Prostate gland (tissue), 2 donors: ENCODE measurements around the gene VPS37C. TPM values are rescaled to one million over a fixed set of nuclear protein-coding genes. Genes with fewer than 3 reads are reported as not detected.

Source experiments
- DNase-seq: peaks from one replicate; pipeline ENCODE4 v3.0.0-alpha.2; 2019; ENCODE audit warnings: low spot score
- H3K27ac ChIP-seq, 2 donors: fragments of 200-600 bp; sonication (generic); 2 replicates each; pipeline ENCODE4 v1.5.1; 2017 to 2019
- H3K27me3 ChIP-seq: fragments of 200-600 bp; sonication (generic); replicated peaks from 2 replicates; pipeline ENCODE4 v1.5.1; 2019; ENCODE audit not compliant: insufficient read depth
- H3K36me3 ChIP-seq, 2 donors: fragments of 200-600 bp; sonication (generic); 1 replicate in 1 of 2; 2 replicates in 1 of 2; pipeline versions ENCODE4 v1.5.1 to v1.8.1; 2017 to 2019
- H3K4me1 ChIP-seq: fragments of 200-600 bp; sonication (generic); replicated peaks from 2 replicates; pipeline ENCODE4 v1.5.1; 2019
- H3K4me3 ChIP-seq, 2 donors: fragments of 200-600 bp; sonication (generic); 2 replicates each; pipeline ENCODE4 v1.5.1; 2017 to 2019
- H3K9me3 ChIP-seq: fragments of 200-600 bp; sonication (generic); 2 replicates; pipeline ENCODE4 v1.5.1; 2017
- POLR2A ChIP-seq: fragments of 450-650 bp; IDR thresholded peaks from one replicate; pipeline ENCODE4 v1.6.1; 2016; ENCODE audit warnings: antibody characterized with exemption, mild to moderate bottlenecking
- POLR2AphosphoS5 ChIP-seq: sonication (generic); formaldehyde crosslinking; IDR thresholded peaks from one replicate; pipeline ENCODE4 v1.6.1; 2017; ENCODE audit warnings: antibody characterized with exemption
- WGBS: methylation state at CpG from one replicate; pipeline ENCODE4 v1.1.5; 2018; 5-methylcytosine and 5-hydroxymethylcytosine counted together
- intact Hi-C: fragments of 100-400 bp; cut with DNase I; formaldehyde crosslinking; loops from one replicate; pipeline ENCODE4 v1.14.2; 2022
- total RNA-seq, 2 donors: library from RNA; depleted of rRNA; stranded (reverse); fragments of >200 nt; gene quantifications; one replicate each; pipeline ENCODE4 v1.1.0, GENCODE V29; 2016
- TF ChIP-seq, protein P1 (sequence below), 4 experiments: fragments of 200-600 bp in 2 of 4; fragments of 450-650 bp in 2 of 4; sonication (generic) in 2 of 4; IDR thresholded peaks; 1 replicate in 3 of 4; 2 replicates in 1 of 4; pipeline ENCODE4 v1.5.1; 2016 to 2019; ENCODE audit warnings: antibody characterized with exemption in 4 of 4, mild to moderate bottlenecking in 2 of 4, moderate library complexity in 2 of 4

VPS37C gene
- total RNA-seq, 2 donors from 2014 or later, result 32.2 to 38.8 TPM

GRCh38 chr11:61112575-61112974 is 48.7 kb downstream of the VPS37C start:
- H3K4me1 ChIP-seq, result no peaks in the 10 kb centered on the region
- H3K36me3 ChIP-seq, result no peaks in the 10 kb centered on the region
- no peaks in the 10 kb centered on the region for H3K9me3 ChIP-seq
- intact Hi-C loops, result no loop called here
- no peak overlapping the region for H3K27ac ChIP-seq
- TF ChIP-seq POLR2A, result no peak
- TF ChIP-seq, protein P1, sequence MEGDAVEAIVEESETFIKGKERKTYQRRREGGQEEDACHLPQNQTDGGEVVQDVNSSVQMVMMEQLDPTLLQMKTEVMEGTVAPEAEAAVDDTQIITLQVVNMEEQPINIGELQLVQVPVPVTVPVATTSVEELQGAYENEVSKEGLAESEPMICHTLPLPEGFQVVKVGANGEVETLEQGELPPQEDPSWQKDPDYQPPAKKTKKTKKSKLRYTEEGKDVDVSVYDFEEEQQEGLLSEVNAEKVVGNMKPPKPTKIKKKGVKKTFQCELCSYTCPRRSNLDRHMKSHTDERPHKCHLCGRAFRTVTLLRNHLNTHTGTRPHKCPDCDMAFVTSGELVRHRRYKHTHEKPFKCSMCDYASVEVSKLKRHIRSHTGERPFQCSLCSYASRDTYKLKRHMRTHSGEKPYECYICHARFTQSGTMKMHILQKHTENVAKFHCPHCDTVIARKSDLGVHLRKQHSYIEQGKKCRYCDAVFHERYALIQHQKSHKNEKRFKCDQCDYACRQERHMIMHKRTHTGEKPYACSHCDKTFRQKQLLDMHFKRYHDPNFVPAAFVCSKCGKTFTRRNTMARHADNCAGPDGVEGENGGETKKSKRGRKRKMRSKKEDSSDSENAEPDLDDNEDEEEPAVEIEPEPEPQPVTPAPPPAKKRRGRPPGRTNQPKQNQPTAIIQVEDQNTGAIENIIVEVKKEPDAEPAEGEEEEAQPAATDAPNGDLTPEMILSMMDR (IDR thresholded peaks at IDR 0.05), result no peak
- no peak for TF ChIP-seq POLR2AphosphoS5
- DNase-seq, result no peak
- no peak overlapping the region for H3K4me3 ChIP-seq
- 91% methylated on average over 6 of the region's 6 CpGs for WGBS
- no peaks in the 10 kb centered on the region for H3K27me3 ChIP-seq

DNA sequence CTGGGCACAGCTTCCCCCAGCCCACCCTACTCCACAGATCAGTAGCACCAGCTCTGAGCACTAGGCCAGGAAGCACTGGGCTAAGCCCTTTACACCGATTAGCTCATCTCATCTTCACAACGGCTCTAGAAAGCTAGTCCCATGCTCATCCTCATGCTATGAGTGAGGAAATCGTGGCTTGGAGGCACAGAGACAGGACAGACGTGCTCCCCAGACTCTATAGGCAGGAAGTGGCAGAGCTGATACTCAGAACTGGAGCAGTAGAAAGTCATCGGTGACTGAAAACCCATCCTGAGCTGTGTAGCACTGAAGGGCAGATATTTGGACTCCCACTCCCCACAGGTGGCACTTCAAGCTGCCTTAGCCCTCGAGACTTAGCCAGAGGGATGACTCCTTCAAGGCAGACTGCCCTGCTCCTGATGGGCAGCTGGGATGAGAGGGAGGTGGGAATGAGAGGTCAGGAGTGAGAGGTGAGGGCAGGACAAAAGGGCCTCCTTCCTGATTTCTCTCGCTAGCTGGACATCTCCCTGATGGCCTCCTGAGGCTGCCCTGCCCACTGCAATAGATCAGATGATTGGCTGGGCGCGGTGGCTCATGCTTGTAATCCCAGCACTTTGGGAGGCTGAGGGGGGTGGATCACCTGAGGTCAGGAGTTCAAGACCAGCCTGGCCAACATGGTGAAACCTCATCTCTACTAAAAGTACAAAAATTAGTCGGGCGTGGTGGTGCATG is 49.3 kb downstream of the VPS37C start:
- Histone ChIP-seq H3K36me3 (no peaks in the 10 kb centered on the region), H3K4me1 (no peaks in the 10 kb centered on the region), H3K27ac (no peak overlapping the region), H3K27me3 (no peaks in the 10 kb centered on the region), H3K4me3 (no peak overlapping the region), H3K9me3 (no peaks in the 10 kb centered on the region)
- no peak for DNase-seq
- WGBS, result 84% methylated on average over 11 of the region's 11 CpGs
- TF ChIP-seq POLR2AphosphoS5, result no peak
- intact Hi-C loops, result no loop called here

GRCh38 chr11:61111050-61111435 is 50.2 kb downstream of the VPS37C start:
- Histone ChIP-seq H3K4me1 (no peaks in the 10 kb centered on the region), H3K27ac (no peak overlapping the region), H3K27me3 (no peaks in the 10 kb centered on the region), H3K36me3 (no peaks in the 10 kb centered on the region), H3K9me3 (no peaks in the 10 kb centered on the region), H3K4me3 (no peak overlapping the region)
- intact Hi-C loops, result no loop called here
- no peak for TF ChIP-seq POLR2A
- TF ChIP-seq, protein P1 (IDR thresholded peaks at IDR 0.05), result no peak
- no peak for TF ChIP-seq POLR2AphosphoS5
- DNase-seq, result no peak
- 95% methylated on average over 6 of the region's 6 CpGs for WGBS

DNA sequence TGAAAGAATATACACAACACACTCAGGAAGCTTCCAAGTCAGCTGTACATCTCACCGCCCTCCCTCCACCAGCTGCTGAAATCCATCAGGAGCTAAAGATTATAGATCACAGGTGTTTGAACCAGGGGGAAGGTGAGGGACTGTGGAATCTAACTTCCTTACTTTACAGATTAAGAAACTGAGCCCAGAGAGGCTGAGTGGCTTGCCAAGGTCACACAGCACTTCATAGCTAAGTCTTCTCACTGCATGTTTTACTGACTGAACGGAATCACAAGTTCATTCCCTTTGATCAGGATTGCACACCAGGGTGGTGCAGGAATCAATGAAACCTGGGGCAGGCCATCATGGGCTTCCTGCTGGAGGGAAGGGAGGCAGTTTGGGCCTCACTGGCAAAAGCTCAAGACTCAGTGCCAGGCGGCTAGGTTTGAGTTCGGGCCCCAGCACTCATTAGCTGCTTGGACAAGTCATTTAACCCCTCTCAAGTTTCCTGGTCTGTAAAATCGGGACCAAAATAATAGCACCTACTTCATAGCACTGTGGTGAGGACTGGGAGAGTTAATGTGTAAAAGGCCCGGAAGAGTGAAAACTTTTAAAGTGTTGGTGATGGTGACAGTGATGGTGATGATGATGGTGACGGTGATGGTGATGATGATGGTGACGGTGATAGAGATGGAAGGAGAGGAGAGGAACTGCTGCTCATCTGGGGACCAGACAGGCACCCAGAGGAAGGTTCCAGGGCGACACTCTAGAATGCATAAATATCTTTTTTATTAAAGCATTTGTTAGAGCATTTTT is 50.8 kb downstream of the VPS37C start:
- Histone ChIP-seq H3K4me1 (no peaks in the 10 kb centered on the region), H3K27me3 (no peaks in the 10 kb centered on the region), H3K27ac (no peak overlapping the region), H3K36me3 (no peaks in the 10 kb centered on the region), H3K9me3 (no peaks in the 10 kb centered on the region), H3K4me3 (no peak overlapping the region)
- no peak for DNase-seq
- TF ChIP-seq, protein P1 (IDR thresholded peaks at IDR 0.05), result no peak
- TF ChIP-seq POLR2A (no peak), POLR2AphosphoS5 (no peak)
- 87% methylated on average over 9 of the region's 9 CpGs for WGBS
- intact Hi-C loops, result no loop called here

DNA sequence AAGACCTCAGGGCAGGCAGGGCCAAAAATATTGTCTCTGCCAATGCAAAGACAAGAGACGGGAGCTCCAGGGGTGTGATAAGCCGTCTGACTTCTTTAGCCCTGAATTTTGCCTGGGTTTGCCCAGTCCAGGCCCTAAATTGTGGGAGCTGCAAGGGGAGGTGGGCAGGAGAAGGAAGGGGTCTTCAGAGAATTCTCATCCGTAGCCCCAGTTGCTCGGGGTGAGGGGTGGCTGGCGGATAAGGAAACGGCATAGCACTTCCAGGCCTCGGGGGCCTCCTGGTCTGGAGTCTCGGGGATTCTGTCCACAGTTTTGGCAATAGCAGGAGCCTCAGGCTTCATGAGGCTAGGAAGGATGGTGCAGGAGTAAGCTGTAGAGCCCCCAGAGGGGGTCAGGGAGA is 51.6 kb downstream of the VPS37C start:
- intact Hi-C loops, result no loop called here
- WGBS, result 82% methylated on average over 8 of the region's 8 CpGs
- TF ChIP-seq, protein P1 (IDR thresholded peaks at IDR 0.05), result no peak
- TF ChIP-seq POLR2A, result no peak
- no peaks in the 10 kb centered on the region for H3K27me3 ChIP-seq
- H3K27ac ChIP-seq, result no peak overlapping the region
- DNase-seq, result no peak
- H3K4me3 ChIP-seq, result no peak overlapping the region
- H3K4me1 ChIP-seq, result no peaks in the 10 kb centered on the region
- no peaks in the 10 kb centered on the region for H3K36me3 ChIP-seq
- no peaks in the 10 kb centered on the region for H3K9me3 ChIP-seq
